ENCODE measurements around the gene ARHGAP30.
"Not testable (repeated sequence)": the region's sequence is repeated elsewhere in the genome, so short reads cannot be mapped to it uniquely, and the experiment has no call there.

The ARHGAP30 gene

GRCh38 chr1:161069731-161070270, at the start of gene ARHGAP30:
Gene ARHGAP30, minus strand, starts transcription at chr1:161069891. Its CDS starts 267 bp downstream, at chr1:161069624.
- DNase-seq (ENCODE audit: low read depth) = peak; percentile 76

GRCh38 chr1:161117759-161118581, 48.3 kb upstream of the ARHGAP30 start, which contains the start of the genes NIT1 and PFDN2:
Gene NIT1, plus strand, starts transcription at chr1:161118105. Its CDS starts 72 bp downstream, at chr1:161118177.
Gene PFDN2, minus strand, starts transcription at chr1:161118037. Its CDS starts 11 bp downstream, at chr1:161118026.
- peak; percentile 73 for DNase-seq (ENCODE audit: low read depth)

GRCh38 chr1:161115961-161116360, 46.3 kb upstream of the ARHGAP30 start:
- DNase-seq (ENCODE audit: low read depth) = not testable (repeated sequence)

- DNase-seq (ENCODE audit: low read depth) = no peak
Observed at GRCh38 chr1:161115132-161115711, 45.5 kb upstream of the ARHGAP30 start.

- DNase-seq (ENCODE audit: low read depth) = no peak
Observed at GRCh38 chr1:161114556-161114955, 44.9 kb upstream of the ARHGAP30 start.

- no peak for DNase-seq (ENCODE audit: low read depth)
Observed at GRCh38 chr1:161113915-161114314, 44.2 kb upstream of the ARHGAP30 start.

- no peak for DNase-seq (ENCODE audit: low read depth)
Observed at GRCh38 chr1:161111527-161111926, 41.8 kb upstream of the ARHGAP30 start.

- no peak for DNase-seq (ENCODE audit: low read depth)
Observed at GRCh38 chr1:161111117-161111516, 41.4 kb upstream of the ARHGAP30 start.

GRCh38 chr1:161106431-161106830, 36.7 kb upstream of the ARHGAP30 start:
- DNase-seq (ENCODE audit: low read depth) = no peak

- DNase-seq (ENCODE audit: low read depth) = no peak
Observed at GRCh38 chr1:161100556-161100955, 30.9 kb upstream of the ARHGAP30 start.

- DNase-seq (ENCODE audit: low read depth) = no peak
Observed at GRCh38 chr1:161099090-161099802, 29.6 kb upstream of the ARHGAP30 start.

GRCh38 chr1:161098210-161099068, 28.7 kb upstream of the ARHGAP30 start, which contains the start of gene KLHDC9:
Gene KLHDC9, plus strand, starts transcription at chr1:161098361. Its CDS starts 175 bp downstream, at chr1:161098536.
- peak; percentile 56 for DNase-seq (ENCODE audit: low read depth)

- no peak for DNase-seq (ENCODE audit: low read depth)
Observed at GRCh38 chr1:161096530-161096929, 26.8 kb upstream of the ARHGAP30 start.

- no peak for DNase-seq (ENCODE audit: low read depth)
Observed at GRCh38 chr1:161096015-161096414, 26.3 kb upstream of the ARHGAP30 start.

- DNase-seq (ENCODE audit: low read depth) = no peak
Observed at GRCh38 chr1:161095230-161095629, 25.5 kb upstream of the ARHGAP30 start.

GRCh38 chr1:161094481-161094880, 24.8 kb upstream of the ARHGAP30 start:
- no peak for DNase-seq (ENCODE audit: low read depth)

GRCh38 chr1:161092621-161093028, 22.9 kb upstream of the ARHGAP30 start:
- DNase-seq (ENCODE audit: low read depth) = peak; percentile 20

- DNase-seq (ENCODE audit: low read depth) = no peak
Observed at GRCh38 chr1:161091796-161092507, 22.3 kb upstream of the ARHGAP30 start.

- no peak for DNase-seq (ENCODE audit: low read depth)
Observed at GRCh38 chr1:161091093-161091492, 21.4 kb upstream of the ARHGAP30 start.

GRCh38 chr1:161090617-161091016, 20.9 kb upstream of the ARHGAP30 start:
- no peak for DNase-seq (ENCODE audit: low read depth)

GRCh38 chr1:161089938-161090337, 20.2 kb upstream of the ARHGAP30 start:
- DNase-seq (ENCODE audit: low read depth) = no peak

Data from activated gamma-delta T cell treated with anti-CD3 and anti-CD28 coated beads, Interleukin-2, amount 50 U/mL, for 16 hours (primary cell).